DMS153 (cell line): ENCODE data around the gene FKBP1B.
"Not testable (repeated sequence)": the region's sequence is repeated elsewhere in the genome, so short reads cannot be mapped to it uniquely, and the experiment has no call there.

Experiments used
- DNase-seq: peaks from one replicate; lab custom pipeline; 2025; lab: John Stamatoyannopoulos, UW

The FKBP1B gene

DNA sequence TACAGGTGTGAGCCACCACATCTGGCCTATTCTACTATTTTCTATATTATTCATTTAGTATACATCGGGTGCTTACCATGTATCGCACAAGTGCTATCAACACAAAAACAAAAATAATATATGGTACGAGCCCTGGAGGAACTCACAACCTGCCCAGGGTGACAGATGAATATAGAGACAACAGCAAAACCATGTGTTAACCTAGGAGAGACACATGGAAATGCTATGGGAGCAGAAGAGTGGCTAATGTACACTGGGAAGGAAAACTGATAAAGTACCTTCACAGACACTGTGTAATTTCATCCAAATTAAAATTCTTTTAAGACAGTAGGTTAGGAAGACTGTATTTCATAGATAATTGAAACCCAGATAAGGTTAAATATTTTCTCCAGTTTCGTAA, 22.7 kb downstream of the FKBP1B start:
- DNase-seq: no peak

GRCh38 chr2:24073816-24074215, 24.3 kb downstream of the FKBP1B start:
- no peak for DNase-seq

- no peak for DNase-seq
Measured at GRCh38 chr2:24075259-24075658, 25.7 kb downstream of the FKBP1B start.

DNA sequence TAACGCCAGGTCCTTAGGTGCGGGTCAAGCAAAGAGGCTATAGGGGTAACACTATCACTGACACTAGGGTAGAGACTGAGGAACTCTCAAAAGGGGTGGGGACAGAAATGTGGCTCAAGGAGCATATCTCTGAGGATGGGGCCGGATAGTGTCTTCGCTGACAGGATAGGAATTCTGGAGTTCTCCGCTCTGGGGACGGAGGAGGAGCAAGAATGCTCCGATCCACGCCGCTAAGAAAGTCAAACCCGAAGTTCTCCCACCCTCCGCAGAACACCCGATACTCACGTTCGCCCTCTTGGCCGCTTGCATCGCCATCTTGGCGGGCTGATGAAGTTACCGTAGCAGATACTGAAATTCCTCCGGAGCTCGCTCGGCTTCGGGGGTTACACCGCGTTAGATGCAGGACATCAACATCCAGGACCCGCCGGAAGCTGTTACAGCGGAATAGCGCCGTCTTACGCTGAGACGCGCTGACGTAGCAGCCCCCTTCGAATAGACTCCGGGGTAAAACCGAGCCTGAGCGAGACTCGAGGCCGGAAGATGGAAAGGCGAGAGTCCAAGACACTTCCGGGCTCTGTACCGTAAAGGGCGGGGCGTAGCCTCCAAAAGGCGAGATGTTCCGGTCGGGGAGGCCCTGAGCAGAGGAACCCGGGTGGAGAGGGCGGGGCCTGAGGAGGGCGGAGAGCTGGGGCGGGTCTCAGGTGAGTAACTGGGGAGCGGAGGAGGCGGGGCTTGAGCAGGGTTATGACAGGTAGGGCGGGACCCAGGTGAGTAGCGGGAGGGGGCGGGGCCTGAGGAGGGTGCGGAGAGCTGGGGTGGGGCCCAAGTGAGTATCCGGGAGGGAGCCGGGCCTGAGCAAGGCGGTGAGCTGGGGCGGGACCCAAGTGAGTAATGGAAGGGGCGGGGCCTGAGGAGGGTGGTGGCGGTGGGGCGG, 26.6 kb downstream of the FKBP1B start, which contains the start of gene SF3B6:
TSS of gene SF3B6 (minus strand) at position 412 of the 934 bp plus-strand sequence. CDS start at position 315, 97 bp downstream.
- DNase-seq: peak; percentile 99

- DNase-seq: no peak
Measured at GRCh38 chr2:24076849-24077534, 27.5 kb downstream of the FKBP1B start.

- no peak for DNase-seq
Measured at GRCh38 chr2:24077535-24077877, 28.0 kb downstream of the FKBP1B start.

DNA sequence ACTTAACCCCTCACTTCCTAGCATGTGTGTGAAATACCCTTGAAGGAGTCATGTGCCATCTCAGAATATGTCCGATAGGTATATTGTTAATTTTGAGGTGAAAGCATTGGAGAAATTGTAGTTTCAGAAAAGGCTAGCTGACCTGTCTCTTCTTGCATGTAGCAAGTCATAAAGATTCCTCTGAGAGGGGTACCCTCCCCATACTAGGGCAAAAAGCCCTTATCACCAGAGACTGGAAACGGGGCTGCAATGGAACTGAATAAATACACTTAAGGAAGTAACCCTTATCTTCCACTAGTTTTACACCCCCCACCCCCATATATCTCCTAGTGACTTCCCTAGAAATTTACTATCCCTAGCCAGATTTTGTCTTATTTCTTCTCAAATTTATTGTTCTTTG, 28.3 kb downstream of the FKBP1B start:
- no peak for DNase-seq

DNA sequence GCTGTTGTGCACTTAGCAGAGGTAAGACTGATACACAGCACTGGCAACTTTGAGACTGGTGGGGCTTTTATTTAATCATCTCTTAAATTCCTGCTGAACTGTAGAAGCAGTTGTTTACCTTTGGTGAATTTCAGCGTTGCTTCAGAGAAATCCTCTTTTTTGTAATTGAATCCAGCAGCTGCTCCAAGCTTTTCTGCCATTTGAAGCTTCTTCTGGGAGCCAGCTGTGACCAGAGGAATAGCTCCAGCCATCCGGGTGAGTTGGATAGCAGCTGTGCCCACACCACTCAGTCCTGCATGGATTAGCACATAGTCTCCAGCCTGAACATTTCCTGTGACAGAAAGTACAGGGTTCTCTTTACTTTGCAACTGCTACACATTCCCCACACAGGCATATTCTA, 31.2 kb downstream of the FKBP1B start:
- DNase-seq: no peak

GRCh38 chr2:24082787-24083566, 33.4 kb downstream of the FKBP1B start:
- no peak for DNase-seq

DNA sequence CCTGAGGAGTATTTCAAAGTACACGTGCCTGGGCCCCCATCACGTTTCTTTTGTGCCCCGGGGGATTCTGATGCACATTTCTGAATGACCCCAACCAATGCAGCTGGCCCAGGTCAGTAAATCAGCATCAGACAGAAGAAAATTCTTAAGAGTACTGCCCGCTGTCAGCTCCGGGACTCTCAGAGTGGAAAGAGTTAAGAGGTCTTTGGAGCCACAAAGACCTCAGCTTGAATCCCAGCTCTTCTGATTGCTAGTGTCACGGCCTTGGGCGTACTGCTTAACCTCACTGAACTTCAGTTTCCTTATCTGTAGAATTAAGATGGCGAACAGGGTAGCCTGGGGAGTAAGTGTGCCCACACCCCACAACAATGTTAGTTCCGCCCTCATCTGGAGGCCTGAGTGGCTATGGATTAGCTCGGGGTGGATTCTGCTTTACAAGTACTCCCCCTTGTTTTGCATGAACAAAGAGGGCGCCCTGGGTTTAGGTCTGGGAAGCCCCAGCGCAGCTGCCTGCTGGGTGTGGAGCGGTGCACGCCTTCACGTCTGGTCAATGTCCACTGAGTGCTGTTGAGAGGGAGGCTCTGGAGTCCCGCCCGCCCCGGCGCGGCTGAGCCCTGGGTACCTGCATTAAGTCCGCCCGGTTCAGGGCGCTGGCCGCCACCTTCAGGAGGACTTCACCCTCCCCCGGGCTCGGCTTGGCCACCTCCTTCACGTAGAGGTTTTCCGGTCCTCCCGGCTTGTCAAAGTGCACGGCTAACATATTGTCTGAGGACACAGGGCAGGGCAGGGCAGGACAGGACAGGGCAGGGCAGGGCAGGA, 34.2 kb downstream of the FKBP1B start:
- peak; percentile 63 for DNase-seq

- peak; percentile 71 for DNase-seq
Measured at GRCh38 chr2:24084386-24085199, 35.1 kb downstream of the FKBP1B start, which contains the start of gene TP53I3. TP53I3 (minus strand) TSS chr2:24084834; CDS start chr2:24084326, 508 bp downstream.

- DNase-seq: no peak
Measured at GRCh38 chr2:24085200-24085489, 35.6 kb downstream of the FKBP1B start.

- DNase-seq: no peak
Measured at GRCh38 chr2:24086241-24086640, 36.7 kb downstream of the FKBP1B start.

DNA sequence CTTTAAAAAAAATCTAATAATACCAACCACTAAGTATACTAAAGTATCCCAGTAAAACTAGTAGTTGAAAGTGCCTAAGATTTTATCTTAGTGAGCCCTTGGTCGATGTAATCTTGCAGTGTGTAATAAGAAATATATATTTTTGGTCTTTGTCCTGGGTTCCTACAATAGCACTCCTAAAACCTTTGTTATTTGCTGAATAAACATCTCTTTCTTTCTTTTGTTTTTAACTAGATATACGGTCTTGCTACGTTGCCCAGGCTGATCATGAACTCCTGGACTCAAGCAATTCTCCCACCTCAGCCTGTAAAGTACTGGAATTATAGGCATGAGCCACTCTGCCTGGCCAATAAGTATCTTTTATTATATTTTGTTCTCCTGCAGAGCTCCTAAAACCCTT, 37.5 kb downstream of the FKBP1B start:
- DNase-seq: no peak

- no peak for DNase-seq
Measured at GRCh38 chr2:24088821-24089359, 39.3 kb downstream of the FKBP1B start.

DNA sequence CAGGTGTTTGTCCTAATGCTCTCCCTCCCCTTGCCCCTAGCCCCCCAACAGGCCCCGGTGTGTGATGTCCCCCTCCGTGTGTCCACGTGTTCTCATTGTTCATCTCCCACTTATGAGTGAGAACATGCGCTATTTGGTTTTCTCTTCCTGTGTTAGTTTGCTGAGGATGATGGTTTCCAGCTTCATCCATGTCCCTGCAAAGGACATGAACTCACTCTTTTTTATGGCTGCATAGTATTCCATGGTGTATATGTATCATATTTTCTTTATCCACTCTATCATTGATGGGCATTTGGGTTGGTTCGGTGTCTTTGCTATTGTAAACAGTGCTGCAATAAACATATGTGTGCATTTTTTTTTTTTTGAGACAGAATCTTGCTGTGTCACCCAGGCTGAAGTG, 43.7 kb downstream of the FKBP1B start:
- DNase-seq: not testable (repeated sequence)

DNA sequence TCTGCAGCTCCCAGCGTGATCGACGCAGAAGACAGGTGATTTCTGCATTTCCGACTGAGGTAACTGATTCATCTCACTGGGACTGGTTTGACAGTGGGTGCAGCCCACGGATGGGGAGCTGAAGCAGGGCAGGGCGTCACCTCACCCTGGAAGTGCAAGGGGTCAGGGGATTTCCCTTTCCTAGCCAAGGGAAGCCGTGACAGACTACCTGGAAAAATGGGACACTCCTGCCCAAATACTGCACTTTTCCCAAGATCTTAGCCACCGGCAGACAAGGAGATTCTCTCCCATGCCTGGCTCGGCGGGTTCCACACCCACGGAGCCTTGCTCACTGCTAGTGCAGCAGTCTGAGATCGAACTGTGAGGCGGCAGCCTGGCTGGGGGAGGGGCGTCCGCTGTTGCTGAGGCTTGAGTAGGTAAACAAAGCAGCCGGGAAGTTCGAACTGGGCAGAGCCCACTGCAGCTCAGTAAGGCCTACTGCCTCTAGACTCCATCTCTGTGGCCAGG, 45.7 kb downstream of the FKBP1B start:
- DNase-seq: not testable (repeated sequence)

DNA sequence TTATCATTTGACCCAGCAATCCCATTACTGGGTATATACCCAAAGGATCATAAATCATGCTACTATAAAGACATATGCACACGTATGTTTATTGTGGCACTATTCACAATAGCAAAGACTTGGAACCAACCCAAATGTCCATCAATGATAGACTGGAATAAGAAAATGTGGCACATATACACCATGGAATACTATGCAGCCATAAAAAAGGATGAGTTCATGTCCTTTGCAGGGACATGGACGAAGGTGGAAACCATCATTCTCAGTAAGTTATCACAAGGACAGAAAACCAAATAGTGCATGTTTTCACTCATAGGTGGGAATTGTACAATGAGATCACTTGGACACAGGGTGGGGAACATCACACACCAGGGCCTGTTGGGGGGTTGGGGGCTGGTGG, 51.2 kb downstream of the FKBP1B start:
- DNase-seq: not testable (repeated sequence)

GRCh38 chr2:24101992-24102391, 52.5 kb downstream of the FKBP1B start:
- DNase-seq: no peak

DNA sequence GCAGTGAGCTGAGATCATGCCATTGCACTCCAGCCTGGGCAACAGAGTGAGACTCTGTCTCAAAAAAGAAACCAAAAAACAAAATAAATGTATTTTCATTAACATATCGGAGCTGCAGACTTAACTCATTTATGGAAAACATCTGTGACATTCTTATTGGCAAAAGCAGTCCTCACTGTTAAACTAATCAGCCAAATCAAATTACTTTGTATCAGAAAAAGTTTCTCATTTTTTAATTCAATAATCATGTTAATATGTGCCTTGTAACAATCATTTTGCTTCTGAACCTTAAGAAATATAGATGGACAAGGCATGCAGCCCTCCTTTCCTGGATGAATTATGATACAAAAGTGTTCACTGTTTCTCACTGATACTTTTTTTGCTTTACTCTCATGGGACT, 53.1 kb downstream of the FKBP1B start:
- no peak for DNase-seq
